ENCODE data around the gene TBX2.

The TBX2 gene

DNA sequence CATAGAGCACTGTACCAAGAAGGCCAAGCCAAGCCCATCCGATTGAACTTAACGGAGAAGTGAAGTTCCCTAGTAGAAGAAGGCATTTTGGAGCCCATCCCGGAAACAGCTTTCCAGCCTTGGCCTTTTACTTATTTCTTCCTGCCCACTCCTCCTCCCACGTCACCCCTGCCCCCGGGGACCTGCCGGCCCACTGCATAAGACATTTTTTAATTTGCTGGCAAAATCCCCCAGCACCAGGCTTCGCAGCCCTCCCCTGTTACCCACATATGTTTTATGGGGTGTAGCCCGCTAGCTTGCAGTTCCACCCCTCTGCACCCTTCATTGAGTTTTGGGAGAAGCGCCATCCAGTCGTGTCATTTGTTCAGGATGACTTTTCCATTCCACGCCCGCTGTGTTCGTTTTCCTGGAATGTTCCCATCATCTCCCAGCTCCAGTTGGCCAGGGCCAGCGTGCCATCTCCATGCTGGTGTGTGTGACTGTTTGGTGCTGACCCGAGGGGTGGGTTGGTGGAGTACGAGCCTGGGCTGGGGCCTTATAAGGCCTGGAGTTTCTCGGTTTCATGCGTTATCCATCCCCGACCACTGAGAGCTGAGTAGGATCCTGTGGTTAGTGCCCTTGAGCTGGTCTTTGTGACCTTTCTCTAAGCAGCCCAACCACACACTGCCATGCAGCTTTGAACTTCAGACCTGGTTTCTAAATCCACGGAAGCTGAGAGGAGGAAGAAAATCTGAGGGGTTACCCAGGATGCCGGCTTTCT lies 20.0 kb upstream of the TBX2 start:
- Mint-ChIP-seq H3K4me1 (ENCODE audit: low read depth) (no peaks in the 10 kb centered on the region), H3K4me3 (no peak overlapping the region), H3K36me3 (ENCODE audit: low read depth) (no peaks in the 10 kb centered on the region), H3K9me3 (no peaks in the 10 kb centered on the region), H3K27me3 (ENCODE audit: low read depth) (no peaks in the 10 kb centered on the region), H3K27ac (no peak overlapping the region)

DNA sequence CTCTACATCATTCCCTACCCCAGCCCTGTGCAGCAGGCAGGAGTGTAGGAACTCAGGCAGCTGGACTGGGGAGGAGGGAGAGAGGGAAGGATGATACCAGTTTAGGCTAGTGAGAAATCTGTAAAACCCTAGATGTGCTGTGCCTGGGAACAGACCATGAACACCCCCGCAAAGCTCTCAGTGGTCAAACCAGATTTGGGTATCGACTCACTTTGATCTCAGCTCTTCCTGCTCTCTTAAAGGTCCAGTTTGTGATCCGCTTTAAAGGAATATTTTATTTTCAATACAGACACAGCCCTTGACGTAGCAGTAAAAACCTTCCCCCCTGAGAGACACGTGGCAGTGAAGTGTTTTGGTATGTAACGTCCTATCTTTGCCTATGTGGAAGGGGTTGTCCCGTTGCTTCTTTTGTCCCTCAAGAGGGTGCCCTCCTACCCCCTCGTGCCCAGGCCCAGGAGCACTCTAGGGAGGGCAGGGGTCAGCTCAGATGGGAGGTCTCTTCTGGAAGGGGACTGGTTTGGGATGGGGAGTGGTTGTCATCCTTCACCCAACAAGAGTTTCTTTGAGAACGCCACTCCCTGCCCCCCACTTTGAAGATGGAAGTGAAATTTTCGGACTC lies 19.3 kb upstream of the TBX2 start:
- no peaks in the 10 kb centered on the region for H3K9me3 Mint-ChIP-seq
- H3K4me3 Mint-ChIP-seq: no peak overlapping the region
- no peaks in the 10 kb centered on the region for H3K4me1 Mint-ChIP-seq (ENCODE audit: low read depth)
- H3K27me3 Mint-ChIP-seq (ENCODE audit: low read depth): no peaks in the 10 kb centered on the region
- H3K27ac Mint-ChIP-seq: no peak overlapping the region
- no peaks in the 10 kb centered on the region for H3K36me3 Mint-ChIP-seq (ENCODE audit: low read depth)

DNA sequence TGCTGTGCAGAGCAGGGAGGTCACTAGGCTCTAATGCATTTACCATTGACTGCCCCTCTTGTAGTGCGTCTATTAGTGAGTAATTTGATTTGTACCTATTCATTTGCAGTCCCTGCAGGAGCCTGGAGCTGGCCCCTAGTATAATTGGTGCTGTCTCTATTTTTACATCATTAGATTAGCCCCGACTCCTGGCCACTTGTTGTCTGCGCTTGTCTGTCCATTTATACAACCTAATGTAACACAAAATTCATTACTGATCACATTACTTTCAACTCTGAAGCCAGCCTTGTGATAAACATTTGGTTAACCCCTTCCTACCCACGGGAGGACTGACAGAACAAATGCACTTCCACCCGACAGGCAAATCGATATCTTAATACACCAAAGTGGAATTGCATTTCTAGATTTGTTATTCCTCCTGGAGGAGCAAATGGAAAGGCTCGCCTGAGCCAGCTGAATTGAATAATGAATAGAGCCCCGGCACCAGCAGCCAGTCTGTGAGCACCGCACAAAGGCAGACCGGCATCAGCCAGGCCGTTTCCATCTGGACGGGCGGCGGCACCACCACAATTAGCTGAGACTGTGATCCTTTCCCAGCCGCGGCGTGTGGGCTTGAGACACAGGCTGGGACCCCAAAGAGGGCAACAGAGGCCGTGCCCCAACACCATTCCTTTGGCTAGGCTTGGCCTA lies 18.7 kb upstream of the TBX2 start:
- no peak overlapping the region for H3K4me3 Mint-ChIP-seq
- no peaks in the 10 kb centered on the region for H3K36me3 Mint-ChIP-seq (ENCODE audit: low read depth)
- H3K9me3 Mint-ChIP-seq: no peaks in the 10 kb centered on the region
- H3K27me3 Mint-ChIP-seq (ENCODE audit: low read depth): no peaks in the 10 kb centered on the region
- H3K27ac Mint-ChIP-seq: no peak overlapping the region
- no peaks in the 10 kb centered on the region for H3K4me1 Mint-ChIP-seq (ENCODE audit: low read depth)

DNA sequence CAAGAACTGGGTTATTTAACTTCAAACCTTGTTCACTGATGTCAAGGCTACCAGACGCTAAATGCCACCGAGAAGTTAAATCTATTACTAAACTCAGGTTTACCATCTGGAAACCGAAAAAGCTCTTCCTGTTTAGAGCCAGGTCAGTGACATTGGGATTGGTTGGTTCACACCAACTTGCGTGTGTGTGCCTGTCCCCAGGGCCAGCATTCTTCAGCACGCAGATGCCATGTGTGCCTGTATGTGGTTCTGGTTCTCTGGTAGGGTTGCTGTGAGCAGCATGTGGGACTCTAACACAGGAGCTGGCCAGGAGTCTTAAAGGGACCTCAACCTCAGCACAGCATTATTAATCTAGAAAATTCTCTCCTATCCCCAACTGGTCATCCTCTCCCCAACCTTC lies 18.1 kb upstream of the TBX2 start:
- no peaks in the 10 kb centered on the region for H3K27me3 Mint-ChIP-seq (ENCODE audit: low read depth)
- no peak overlapping the region for H3K27ac Mint-ChIP-seq
- no peaks in the 10 kb centered on the region for H3K36me3 Mint-ChIP-seq (ENCODE audit: low read depth)
- H3K9me3 Mint-ChIP-seq: no peaks in the 10 kb centered on the region
- no peaks in the 10 kb centered on the region for H3K4me1 Mint-ChIP-seq (ENCODE audit: low read depth)
- H3K4me3 Mint-ChIP-seq: no peak overlapping the region

DNA sequence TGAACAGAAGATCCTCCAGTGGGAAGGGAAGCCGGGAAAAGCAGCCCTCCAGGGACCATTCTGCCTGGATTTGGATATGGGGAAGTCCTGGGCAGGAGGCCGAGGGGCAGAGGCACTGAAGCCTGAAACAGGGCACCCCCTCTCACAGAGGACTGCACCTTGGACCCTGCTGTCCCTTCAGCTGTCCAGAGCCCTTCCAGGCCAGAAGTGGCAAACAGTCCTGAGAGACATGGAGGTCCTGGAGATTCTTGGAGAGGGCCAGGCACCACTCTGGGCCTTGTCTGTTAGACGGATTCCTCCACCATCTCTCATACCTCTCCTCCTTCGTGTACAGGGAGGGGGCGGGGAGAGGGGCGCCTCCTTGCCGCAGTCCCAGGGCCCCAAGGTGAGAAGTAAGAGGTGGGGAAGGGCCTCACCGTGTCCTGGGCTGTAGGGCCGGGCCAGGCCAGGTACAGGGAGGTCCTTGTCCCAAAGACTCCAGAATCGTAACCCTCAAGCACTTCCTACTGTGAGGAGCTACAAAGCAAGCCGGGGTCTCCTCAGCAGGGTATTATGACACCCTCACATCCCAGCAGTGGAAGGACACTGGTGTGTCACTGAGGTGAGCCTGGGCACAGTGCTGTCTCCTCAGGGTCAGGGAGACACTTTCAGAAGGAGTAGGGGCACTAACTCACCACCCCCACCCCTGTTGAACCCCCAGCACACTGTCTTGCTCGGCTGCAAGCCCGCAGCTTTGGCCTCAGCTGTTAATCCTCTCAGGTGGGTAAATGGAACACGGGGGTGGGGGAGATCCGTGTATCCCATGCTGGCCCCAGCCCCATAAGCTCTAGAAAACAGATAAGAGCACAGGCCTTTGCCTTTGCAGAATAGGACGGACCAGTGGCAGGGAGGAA lies 16.6 kb upstream of the TBX2 start:
- Mint-ChIP-seq H3K36me3 (ENCODE audit: low read depth) (no peaks in the 10 kb centered on the region), H3K27ac (no peak overlapping the region), H3K27me3 (ENCODE audit: low read depth) (no peaks in the 10 kb centered on the region), H3K9me3 (no peaks in the 10 kb centered on the region), H3K4me1 (ENCODE audit: low read depth) (no peaks in the 10 kb centered on the region), H3K4me3 (no peak overlapping the region)

DNA sequence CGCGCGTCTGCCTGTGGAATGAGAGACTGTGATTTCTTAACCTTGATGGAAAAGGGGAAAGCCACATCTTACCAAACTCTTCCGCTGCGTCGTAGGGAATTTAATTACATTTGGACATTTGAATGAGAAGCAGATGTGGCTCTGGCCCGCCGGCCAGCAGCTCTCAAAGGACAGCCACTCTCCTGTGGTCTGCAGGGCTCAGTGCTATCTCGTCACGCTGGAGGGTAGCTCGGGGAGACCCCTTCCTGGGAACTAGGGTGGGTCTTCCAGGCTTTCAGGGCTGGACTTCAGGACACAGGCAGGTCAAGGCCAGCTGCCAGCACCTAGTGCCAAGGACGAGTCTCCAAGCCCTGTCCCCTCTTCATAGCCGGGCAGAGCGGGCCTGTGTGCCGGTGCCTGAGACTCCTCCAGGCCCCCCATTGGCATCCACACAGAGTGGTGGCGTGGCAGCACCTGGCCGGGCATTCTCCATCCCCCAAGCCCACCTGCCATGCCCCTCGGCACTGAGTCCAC lies 15.9 kb upstream of the TBX2 start:
- Mint-ChIP-seq H3K27me3 (ENCODE audit: low read depth) (no peaks in the 10 kb centered on the region), H3K9me3 (no peaks in the 10 kb centered on the region), H3K4me3 (no peak overlapping the region), H3K4me1 (ENCODE audit: low read depth) (no peaks in the 10 kb centered on the region), H3K36me3 (ENCODE audit: low read depth) (no peaks in the 10 kb centered on the region), H3K27ac (no peak overlapping the region)

DNA sequence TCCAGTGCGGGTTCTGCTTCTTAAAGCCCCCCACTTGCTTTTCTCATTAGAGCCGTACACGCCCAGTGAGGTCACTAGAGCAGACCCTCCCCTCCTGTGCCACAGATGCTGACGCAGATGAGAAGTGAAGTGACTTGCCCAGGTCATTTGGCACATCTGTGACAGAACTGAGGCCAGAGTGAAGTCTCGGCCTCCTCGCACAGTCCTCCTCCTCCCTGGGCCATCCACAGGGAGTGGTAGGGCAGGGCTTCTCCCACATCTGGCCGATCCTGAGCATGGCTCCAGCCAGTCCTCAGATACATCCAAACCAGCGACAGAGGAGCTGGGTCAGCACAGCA lies 15.3 kb upstream of the TBX2 start:
- H3K4me1 Mint-ChIP-seq (ENCODE audit: low read depth): no peaks in the 10 kb centered on the region
- H3K4me3 Mint-ChIP-seq: no peak overlapping the region
- H3K9me3 Mint-ChIP-seq: no peaks in the 10 kb centered on the region

DNA sequence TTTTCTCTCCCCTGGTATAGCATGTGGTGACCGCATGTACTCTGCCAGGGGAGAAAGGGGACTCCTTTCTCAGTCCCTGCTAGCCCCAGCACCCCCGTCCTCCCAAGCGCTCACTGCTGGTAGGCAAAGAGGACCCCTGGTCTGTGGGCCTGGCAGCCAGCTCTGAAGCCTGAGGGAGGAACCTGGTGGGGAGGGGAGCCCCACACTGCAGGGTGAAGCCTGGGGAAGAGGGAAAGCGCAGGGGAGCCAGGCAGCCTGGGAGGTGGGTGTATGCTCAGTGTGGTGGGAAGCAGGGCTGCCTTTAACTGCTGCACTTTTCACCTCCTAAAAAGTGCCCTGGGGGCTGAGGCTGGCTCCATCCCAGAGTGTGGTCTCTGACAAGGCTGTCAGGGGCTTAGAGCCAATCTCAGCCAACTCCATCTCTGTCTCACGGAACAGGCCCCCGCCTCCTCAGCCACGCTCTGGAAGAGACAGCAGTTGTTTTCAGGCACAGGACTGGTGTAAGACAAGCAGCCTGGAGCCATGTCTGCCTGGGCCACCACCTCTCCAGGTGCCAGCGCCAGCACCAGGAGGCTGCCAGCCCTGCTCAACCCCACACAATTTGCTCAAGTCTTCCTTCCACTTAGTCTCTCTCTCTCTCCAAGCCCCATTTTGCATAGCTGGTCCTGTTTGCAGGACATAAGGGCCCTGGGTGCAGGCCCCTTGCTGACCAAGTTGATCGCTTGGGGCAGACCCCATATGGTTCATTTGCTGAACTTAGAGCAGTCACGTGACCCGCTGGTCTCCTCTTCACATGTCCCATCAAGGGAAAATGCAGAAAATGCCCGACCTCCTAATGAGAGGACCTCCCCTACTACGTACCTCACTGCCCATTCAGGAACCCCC lies 14.7 kb upstream of the TBX2 start:
- Mint-ChIP-seq H3K4me1 (ENCODE audit: low read depth) (no peaks in the 10 kb centered on the region), H3K27me3 (ENCODE audit: low read depth) (no peaks in the 10 kb centered on the region), H3K9me3 (no peaks in the 10 kb centered on the region), H3K36me3 (ENCODE audit: low read depth) (no peaks in the 10 kb centered on the region), H3K27ac (no peak overlapping the region), H3K4me3 (no peak overlapping the region)

More for the DNA sequence above, 15.3 kb upstream of the TBX2 start:
- no peak overlapping the region for H3K27ac Mint-ChIP-seq
- H3K27me3 Mint-ChIP-seq (ENCODE audit: low read depth): no peaks in the 10 kb centered on the region
- H3K36me3 Mint-ChIP-seq (ENCODE audit: low read depth): no peaks in the 10 kb centered on the region

DNA sequence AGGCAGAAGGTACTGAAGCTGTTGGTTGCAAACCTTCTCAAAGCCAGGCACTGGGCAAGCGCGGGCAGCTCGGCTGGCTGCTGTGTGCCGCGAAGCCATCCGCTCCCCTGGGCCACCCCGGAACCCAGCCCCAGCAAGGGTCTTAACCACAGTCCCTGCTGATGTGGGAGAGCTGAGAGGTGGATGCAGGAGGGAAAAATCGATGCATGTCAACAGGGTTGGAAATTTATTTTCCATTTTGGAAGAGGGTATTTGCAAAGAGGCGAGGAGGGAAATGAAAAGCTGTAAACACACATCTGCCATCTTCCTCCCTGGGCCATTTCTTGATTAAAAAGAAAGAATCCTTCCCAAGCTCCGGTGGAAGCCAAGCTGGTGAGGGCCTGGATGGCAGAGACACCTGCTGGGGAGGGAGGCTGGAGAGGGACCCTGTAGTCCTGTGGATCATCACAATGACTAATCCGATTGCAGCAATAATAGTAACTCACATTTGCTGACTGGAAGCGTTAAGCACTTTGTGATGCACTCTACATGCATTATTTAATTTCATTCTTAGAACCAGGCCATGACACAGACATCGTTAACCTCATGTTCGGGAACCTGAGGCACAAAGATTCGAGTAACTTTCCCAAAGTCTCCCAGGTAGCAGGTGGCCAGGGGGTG lies 13.9 kb upstream of the TBX2 start:
- H3K27me3 Mint-ChIP-seq (ENCODE audit: low read depth): no peaks in the 10 kb centered on the region
- no peaks in the 10 kb centered on the region for H3K9me3 Mint-ChIP-seq
- no peaks in the 10 kb centered on the region for H3K4me1 Mint-ChIP-seq (ENCODE audit: low read depth)
- H3K36me3 Mint-ChIP-seq (ENCODE audit: low read depth): no peaks in the 10 kb centered on the region
- no peak overlapping the region for H3K27ac Mint-ChIP-seq
- no peak overlapping the region for H3K4me3 Mint-ChIP-seq

DNA sequence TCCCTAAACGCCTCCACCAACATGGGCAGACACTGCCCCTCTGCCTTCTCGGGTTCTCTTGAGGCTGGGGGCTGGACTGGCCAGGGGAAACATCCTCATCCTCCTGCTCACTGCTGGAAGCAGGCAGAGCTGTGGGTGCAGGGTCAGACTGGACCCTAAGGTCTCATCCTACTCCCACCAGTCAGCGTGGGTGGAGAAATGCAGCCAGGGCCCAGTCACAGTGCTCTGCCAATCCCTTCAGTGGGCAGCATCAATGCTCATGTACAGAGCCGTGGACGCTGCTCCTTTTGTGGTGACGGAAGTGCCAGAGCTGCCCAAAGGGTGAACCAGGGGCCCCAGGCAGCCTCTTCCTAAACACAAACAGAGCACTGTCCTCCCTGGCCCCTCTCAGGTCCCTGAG lies 13.4 kb upstream of the TBX2 start:
- no peak overlapping the region for H3K27ac Mint-ChIP-seq
- no peaks in the 10 kb centered on the region for H3K4me1 Mint-ChIP-seq (ENCODE audit: low read depth)
- H3K9me3 Mint-ChIP-seq: no peaks in the 10 kb centered on the region

DNA sequence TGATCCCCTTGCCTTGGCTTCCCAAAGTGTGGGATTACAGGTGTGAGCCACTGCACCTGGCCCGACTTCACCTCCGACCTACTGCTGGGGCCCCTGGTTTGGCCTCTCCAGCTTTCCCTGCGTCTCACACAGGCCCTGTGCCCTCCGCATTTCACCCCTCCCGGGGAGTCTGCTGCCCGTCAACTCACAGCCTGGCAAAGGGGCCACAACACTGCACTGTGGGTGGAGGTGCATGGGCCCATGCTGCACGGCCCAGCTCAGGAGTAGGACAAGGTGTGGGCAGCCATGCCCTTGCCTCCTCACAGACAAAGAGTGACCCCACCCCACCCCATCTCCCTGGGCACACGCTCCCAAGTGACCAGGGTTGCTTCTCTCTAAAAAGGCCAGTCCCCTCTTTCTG lies 12.6 kb upstream of the TBX2 start:
- Mint-ChIP-seq H3K4me3 (no peak overlapping the region), H3K27ac (no peak overlapping the region), H3K27me3 (ENCODE audit: low read depth) (no peaks in the 10 kb centered on the region), H3K36me3 (ENCODE audit: low read depth) (no peaks in the 10 kb centered on the region), H3K9me3 (no peaks in the 10 kb centered on the region), H3K4me1 (ENCODE audit: low read depth) (no peaks in the 10 kb centered on the region)

More for the DNA sequence above, 13.4 kb upstream of the TBX2 start:
- Mint-ChIP-seq H3K27me3 (ENCODE audit: low read depth) (no peaks in the 10 kb centered on the region), H3K4me3 (no peak overlapping the region), H3K36me3 (ENCODE audit: low read depth) (no peaks in the 10 kb centered on the region)

DNA sequence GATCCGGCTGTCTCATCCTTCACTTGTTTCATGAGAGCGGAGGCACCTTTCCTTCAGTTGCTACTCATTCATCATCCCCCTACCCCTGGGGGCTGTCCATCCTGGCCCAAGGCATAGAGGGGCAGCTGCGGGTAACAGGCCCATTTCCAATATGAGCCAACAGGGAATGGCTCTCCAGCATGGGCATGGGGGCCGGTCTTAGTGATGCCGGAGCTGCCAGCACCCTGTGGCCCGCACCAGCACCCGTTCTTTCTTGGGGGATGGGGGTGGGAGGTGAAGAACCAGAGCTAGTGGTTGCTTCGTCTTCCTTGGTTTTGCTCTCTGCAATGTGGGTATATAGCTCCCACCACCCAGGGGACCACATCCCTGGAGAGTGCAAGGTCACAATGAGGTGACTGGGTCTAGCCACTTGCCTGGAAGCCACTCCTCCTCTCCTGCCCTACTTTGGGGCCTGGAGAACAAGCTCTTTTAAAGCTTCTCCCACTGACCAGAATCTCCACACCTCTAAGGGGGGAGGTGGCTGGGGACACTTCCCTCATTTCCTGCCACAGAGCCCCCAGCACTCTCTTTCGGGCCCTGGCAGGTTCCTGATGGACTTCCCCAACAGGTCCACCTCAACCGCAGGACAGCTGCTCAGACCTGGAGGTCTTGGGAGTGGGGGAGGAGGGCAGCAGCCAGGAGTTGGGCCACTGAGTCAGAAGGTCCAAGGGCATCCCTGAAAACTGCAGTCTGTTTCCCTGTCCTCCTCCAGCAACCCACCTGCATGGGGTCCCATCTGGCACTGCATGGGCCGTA lies 11.9 kb upstream of the TBX2 start:
- Mint-ChIP-seq H3K27ac (no peak overlapping the region), H3K36me3 (ENCODE audit: low read depth) (no peaks in the 10 kb centered on the region), H3K4me3 (no peak overlapping the region), H3K9me3 (no peaks in the 10 kb centered on the region), H3K4me1 (ENCODE audit: low read depth) (no peaks in the 10 kb centered on the region), H3K27me3 (ENCODE audit: low read depth) (peaks cover 1% of the 10 kb centered on the region)

Measured in T-helper 1 cell treated with Interleukin-12 subunit alpha and Interleukin-12 subunit beta and Interleukin-4 antibody, amounts not matched to agents 30 μg/mL and 1 μg/mL, for 36 hours (primary cell).